GM21529 (cell line): ENCODE data around the gene F7.
"Not testable (repeated sequence)": the region's sequence is repeated elsewhere in the genome, so short reads cannot be mapped to it uniquely, and the experiment has no call there.

Source experiments
- ATAC-seq: cut with Tn5 transposase; IDR thresholded peaks from one replicate; pipeline ENCODE4 v1.9.1; 2021; ENCODE audit not compliant: unreplicated experiment

Gene F7

GRCh38 chr13:113105032-113105920 is at the start of gene F7:
Gene F7 (plus strand): TSS chr13:113105791. CDS start chr13:113105842, 51 bp downstream.
- ATAC-seq, result no peak

GRCh38 chr13:113057084-113057483 is 48.5 kb upstream of the F7 start:
- no peak for ATAC-seq

GRCh38 chr13:113057559-113057958 is 48.0 kb upstream of the F7 start:
- ATAC-seq, result not testable (repeated sequence)

GRCh38 chr13:113058129-113058987 is 47.2 kb upstream of the F7 start:
- no peak for ATAC-seq

GRCh38 chr13:113058988-113059850 is 46.4 kb upstream of the F7 start:
- no peak for ATAC-seq

- ATAC-seq, result no peak
These were observed 45.7 kb upstream of the F7 start for GRCh38 chr13:113059891-113060290.

GRCh38 chr13:113060557-113061270 is 44.9 kb upstream of the F7 start:
- no peak for ATAC-seq

- no peak for ATAC-seq
These were observed 44.3 kb upstream of the F7 start for GRCh38 chr13:113061271-113061625.

GRCh38 chr13:113061796-113062425 is 43.7 kb upstream of the F7 start:
- ATAC-seq, result no peak

- ATAC-seq, result no peak
These were observed 42.9 kb upstream of the F7 start for GRCh38 chr13:113062691-113063090.

- no peak for ATAC-seq
These were observed 42.5 kb upstream of the F7 start for GRCh38 chr13:113063091-113063491.

- ATAC-seq, result no peak
These were observed 41.5 kb upstream of the F7 start for GRCh38 chr13:113064000-113064533.

- no peak for ATAC-seq
These were observed 40.8 kb upstream of the F7 start for GRCh38 chr13:113064534-113065405.

GRCh38 chr13:113065406-113066141 is 40.0 kb upstream of the F7 start:
- no peak for ATAC-seq

GRCh38 chr13:113066142-113066455 is 39.5 kb upstream of the F7 start:
- no peak for ATAC-seq

- ATAC-seq, result no peak
These were observed 38.8 kb upstream of the F7 start for GRCh38 chr13:113066746-113067145.

GRCh38 chr13:113069861-113070805 is 35.5 kb upstream of the F7 start:
- no peak for ATAC-seq
